Upper lobe of right lung (tissue), 1 donor: ENCODE data around the gene RBMY1B. TPM values are rescaled to one million over a fixed set of nuclear protein-coding genes. Genes with fewer than 3 reads are reported as not detected.
"Not testable (repeated sequence)": the region's sequence is repeated elsewhere in the genome, so short reads cannot be mapped to it uniquely, and the experiment has no call there.

Experiments used
- ATAC-seq: fragments of 200-7000 bp; cut with Tn5 transposase; one replicate; pipeline ENCODE4 v1.9.1; 2020; ENCODE audit warnings: mild to moderate bottlenecking, moderate library complexity
- DNase-seq: peaks from one replicate; pipeline ENCODE4 v3.0.0-alpha.2; 2020
- H3K27ac ChIP-seq: fragments of 200-600 bp; one replicate; pipeline ENCODE4 v1.8.0; 2022
- H3K27me3 ChIP-seq: fragments of 200-600 bp; one replicate; pipeline ENCODE4 v1.8.0; 2022; ENCODE audit warnings: mild to moderate bottlenecking
- H3K36me3 ChIP-seq: fragments of 200-600 bp; one replicate; pipeline ENCODE4 v1.8.0; 2022
- H3K4me1 ChIP-seq: fragments of 200-600 bp; one replicate; pipeline ENCODE4 v1.8.0; 2022
- H3K4me3 ChIP-seq: fragments of 200-600 bp; one replicate; pipeline ENCODE4 v1.8.0; 2022; ENCODE audit warnings: mild to moderate bottlenecking
- H3K9me3 ChIP-seq: fragments of 200-600 bp; one replicate; pipeline ENCODE4 v1.8.0; 2022
- CTCF ChIP-seq: fragments of 200-600 bp; IDR thresholded peaks from one replicate; pipeline ENCODE4 v1.8.0; 2022; ENCODE audit warnings: antibody characterized with exemption
- intact Hi-C: fragments of 100-400 bp; cut with DNase I; formaldehyde crosslinking; loops from one replicate; pipeline ENCODE4 v1.11.0; 2022
- long read RNA-seq: library from polyadenylated mRNA; unstranded; transcript quantifications from one replicate; pipeline ENCODE4 v2.0.0, GENCODE V29; 2021
- total RNA-seq: library from RNA; stranded (reverse); fragmentation: NEBNext Ultra II Directional; extraction: Animal tissue kit (Norgen Biotek cat#: 25700); gene quantifications from one replicate; pipeline ENCODE4 v1.2.1, GENCODE V29; 2021
- donor health status: DM: no; HTN: yes; CAD: no; lungs with severe emphysema.

RBMY1B gene
- total RNA-seq: not detected
- long read RNA-seq: 0 reads

GRCh38 chrY:21511038-21511437, at the start of gene RBMY1B:
Gene RBMY1B (plus strand): TSS chrY:21511338. CDS start chrY:21513351, 2,013 bp downstream.
- ATAC-seq, H3K27me3 ChIP-seq, H3K9me3 ChIP-seq, H3K36me3 ChIP-seq, H3K27ac ChIP-seq, H3K4me1 ChIP-seq, H3K4me3 ChIP-seq, intact Hi-C loops, DNase-seq: not testable (repeated sequence)

- H3K9me3 ChIP-seq, H3K4me1 ChIP-seq, H3K36me3 ChIP-seq, intact Hi-C loops, H3K27me3 ChIP-seq, DNase-seq, ATAC-seq, H3K4me3 ChIP-seq, H3K27ac ChIP-seq: not testable (repeated sequence)
Observed at GRCh38 chrY:21462915-21463314, 48.2 kb upstream of the RBMY1B start.

GRCh38 chrY:21482967-21483366, 28.2 kb upstream of the RBMY1B start:
- H3K9me3 ChIP-seq: no peaks in the 10 kb centered on the region
- H3K27me3 ChIP-seq: no peaks in the 10 kb centered on the region
- no peaks in the 10 kb centered on the region for H3K4me1 ChIP-seq
- H3K36me3 ChIP-seq: no peaks in the 10 kb centered on the region
- TF ChIP-seq CTCF: no peak
- intact Hi-C loops: no loop called here
- H3K27ac ChIP-seq: no peak overlapping the region
- DNase-seq: no peak
- ATAC-seq: no peak
- no peak overlapping the region for H3K4me3 ChIP-seq

- H3K27me3 ChIP-seq, ATAC-seq, H3K36me3 ChIP-seq, intact Hi-C loops, H3K9me3 ChIP-seq, H3K27ac ChIP-seq, H3K4me1 ChIP-seq, H3K4me3 ChIP-seq, DNase-seq: not testable (repeated sequence)
Observed at GRCh38 chrY:21534579-21534978, 23.4 kb downstream of the RBMY1B start, which contains the start of gene RBMY1A1. Gene RBMY1A1 (plus strand): TSS chrY:21534879. CDS start chrY:21536892, 2,013 bp downstream.

GRCh38 chrY:21559316-21559984, 48.3 kb downstream of the RBMY1B start:
- H3K27ac ChIP-seq, H3K4me1 ChIP-seq, ATAC-seq, intact Hi-C loops, H3K36me3 ChIP-seq, DNase-seq, H3K27me3 ChIP-seq, H3K9me3 ChIP-seq, H3K4me3 ChIP-seq: not testable (repeated sequence)

Other genes starting within 250 kb of the RBMY1B start
- gene RBMY1A1, start 23.5 kb downstream of the RBMY1B start, total RNA-seq: not detected